SK-MEL-5 (cell line): ENCODE results near the gene POMC. TPM values are rescaled to one million over a fixed set of nuclear protein-coding genes. Genes with fewer than 3 reads are reported as not detected.
"Not testable (repeated sequence)": the region's sequence is repeated elsewhere in the genome, so short reads cannot be mapped to it uniquely, and the experiment has no call there.

ENCODE experiments used
- DNase-seq: peaks from one replicate; pipeline ENCODE4 v3.0.0-alpha.2; 2016; ENCODE audit warnings: low read depth, low spot score
- in situ Hi-C: cut with HindIII; loops from 2 replicates; pipeline ENCODE4 v1.10.0; 2016; ENCODE audit warnings: low sequenced_read_pairs, high pct_unique_total_duplicates, low pct_unique_long_range_greater_than_20kb
- polyA plus RNA-seq, 2 experiments: library from polyadenylated mRNA; depleted of rRNA; stranded (reverse); fragments of >200 nt; gene quantifications; 2 replicates each; pipeline ENCODE4 v1.2.3, GENCODE V29; 2015
- total RNA-seq: library from RNA; depleted of rRNA; stranded (reverse); fragments of >200 nt; shearing (Covaris generic); gene quantifications from 2 replicates; pipeline ENCODE4 v1.2.3, GENCODE V29; 2014; rRNA removed

POMC gene
- total RNA-seq, result not detected in 2 replicates
- not detected in 2 replicates for polyA plus RNA-seq (2015; cell fraction: cytosol; rRNA removed)
- not detected in 2 replicates for polyA plus RNA-seq (2015; cell fraction: nucleus; rRNA removed)

DNA sequence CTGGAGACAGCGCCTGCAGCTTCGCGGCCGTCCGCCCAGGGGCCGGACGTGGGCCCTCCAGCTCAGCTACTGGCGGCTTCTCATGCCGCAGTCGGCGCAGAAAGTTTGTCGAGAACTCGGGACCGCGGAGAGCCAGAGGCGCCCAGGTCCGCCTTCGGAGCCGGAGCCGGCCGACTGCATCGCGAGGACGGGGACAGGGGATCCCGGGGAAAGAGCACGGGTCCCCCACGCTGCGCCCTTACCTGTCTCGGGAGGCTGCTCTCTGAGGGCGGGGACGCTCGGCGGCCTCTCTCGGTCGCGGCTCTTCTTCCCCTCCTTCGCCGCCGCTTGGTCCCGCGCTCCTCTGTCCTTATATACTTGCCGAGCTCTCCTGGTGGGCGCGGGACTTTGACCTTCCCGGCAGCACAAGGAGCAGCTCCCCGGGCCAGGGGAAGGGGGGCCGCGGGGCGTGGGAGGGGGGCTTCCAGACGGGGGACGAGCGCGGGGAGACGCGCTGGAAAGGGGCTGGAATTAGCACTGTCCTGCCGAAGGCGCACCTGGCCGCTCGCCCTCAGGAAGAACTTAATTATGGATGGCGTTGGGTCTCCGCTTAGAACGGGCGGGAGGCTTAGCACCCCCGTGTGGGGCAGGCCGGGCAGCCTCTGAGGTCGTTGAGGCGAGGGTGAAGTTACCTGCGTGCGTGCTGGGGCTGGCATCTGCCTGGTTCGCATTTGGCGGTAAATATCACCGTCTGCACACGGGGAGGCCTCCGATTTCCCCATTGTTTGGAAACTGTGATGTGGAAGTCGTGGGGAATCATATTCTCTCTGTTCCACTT is at the start of gene POMC:
TSS of gene POMC (minus strand) at position 325 of the 817 bp plus-strand sequence. CDS start 3,808 bp downstream, outside the sequence.
- in situ Hi-C loops, result no loop called here
- no peak for DNase-seq

DNA sequence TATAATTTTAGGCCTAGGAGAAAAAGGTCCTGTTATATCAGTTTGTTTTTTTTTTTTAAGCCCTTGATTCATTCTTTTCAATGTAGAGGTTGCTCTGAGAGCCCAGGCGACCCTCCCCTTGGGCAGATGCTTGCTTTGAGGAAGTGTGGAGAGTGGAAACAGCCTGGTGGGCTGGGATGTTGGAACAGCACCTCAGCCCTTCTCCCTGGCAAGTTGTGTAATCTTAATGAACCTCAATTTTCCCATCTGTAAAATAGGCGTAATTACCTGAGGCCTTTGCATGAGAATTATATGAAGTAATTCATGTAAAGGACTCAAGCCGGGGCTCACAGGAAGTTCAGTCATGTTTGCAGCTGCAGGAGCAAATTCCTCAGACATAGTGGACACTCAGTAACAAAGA is 49.7 kb upstream of the POMC start:
- in situ Hi-C loops, result no loop called here
- DNase-seq, result no peak

DNA sequence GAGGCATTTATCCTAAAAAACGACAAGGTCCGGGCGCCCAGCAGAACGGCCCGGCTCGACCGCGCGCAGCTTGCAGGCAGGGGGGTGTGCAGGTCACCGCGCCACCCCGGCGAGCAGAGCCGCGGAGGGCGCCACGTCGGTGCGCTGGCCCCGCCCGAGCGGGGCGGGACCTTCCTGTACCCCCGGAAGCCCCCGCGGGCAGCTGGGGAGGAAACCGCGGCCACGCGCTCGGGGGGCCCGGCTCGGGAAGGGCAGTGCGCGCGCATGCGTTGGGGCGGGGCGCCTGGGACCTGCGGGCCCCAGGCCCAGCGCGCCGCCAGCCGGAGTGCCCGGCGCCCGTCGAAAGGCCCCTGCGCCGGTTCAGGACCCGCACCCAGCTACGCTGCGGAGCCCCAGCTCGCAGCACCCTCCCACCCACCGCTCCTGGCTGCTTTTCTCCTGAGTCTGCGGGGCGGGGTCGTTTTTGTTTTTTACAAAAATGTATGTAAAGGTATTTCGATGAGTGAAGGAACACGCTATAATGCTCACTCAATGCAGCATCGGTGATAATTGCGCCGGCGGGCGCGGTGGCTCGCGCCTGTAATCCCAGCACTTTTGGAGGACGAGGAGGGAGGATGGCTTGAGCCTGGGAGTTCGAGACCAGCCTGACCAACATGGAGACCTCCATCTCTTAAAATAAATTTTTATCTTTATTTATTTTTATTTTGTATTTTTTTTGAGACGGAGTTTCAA is 47.7 kb upstream of the POMC start:
- DNase-seq, result no peak
- in situ Hi-C loops, result no loop called here

DNA sequence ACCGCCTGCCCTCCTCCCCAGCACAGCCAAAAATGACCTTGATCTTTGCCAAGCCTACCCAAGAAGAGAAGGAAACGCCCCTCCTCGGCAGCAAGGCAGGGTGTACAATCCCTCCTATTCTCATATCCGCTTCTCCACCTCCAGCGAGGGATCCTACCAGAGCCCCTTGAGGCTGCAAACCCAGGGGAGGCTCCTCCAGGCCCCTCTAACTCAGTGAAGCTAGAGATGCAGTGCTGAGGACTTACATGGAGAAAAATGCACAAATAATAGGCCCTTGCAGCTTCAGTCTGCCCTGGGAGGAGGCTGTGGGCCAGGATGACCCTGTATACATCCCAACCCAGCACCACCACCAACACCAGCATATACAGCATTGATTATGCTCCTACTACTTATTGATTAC is 46.9 kb upstream of the POMC start:
- in situ Hi-C loops, result no loop called here

DNA sequence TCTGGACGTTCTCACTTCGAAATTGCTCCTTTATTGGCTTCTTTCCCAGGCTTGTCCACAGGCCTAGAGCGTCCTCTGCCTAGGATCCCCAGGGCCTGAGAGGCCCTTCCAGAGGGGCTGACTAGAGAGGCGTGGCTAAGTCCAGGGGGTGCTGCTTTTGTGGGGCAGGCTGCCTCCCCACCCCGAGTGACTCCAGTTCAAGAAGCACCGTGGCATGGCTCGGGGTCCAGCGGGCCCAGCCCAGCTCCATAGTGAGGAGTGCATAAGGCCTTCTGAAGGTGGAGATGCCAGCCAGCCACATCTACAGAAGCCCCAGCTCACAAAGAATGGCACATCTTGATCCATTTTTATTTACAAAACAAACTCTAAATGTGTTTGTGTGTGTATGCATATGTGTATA is 44.8 kb upstream of the POMC start:
- in situ Hi-C loops, result no loop called here
- DNase-seq, result no peak

More for the DNA sequence above, 46.9 kb upstream of the POMC start:
- no peak for DNase-seq

DNA sequence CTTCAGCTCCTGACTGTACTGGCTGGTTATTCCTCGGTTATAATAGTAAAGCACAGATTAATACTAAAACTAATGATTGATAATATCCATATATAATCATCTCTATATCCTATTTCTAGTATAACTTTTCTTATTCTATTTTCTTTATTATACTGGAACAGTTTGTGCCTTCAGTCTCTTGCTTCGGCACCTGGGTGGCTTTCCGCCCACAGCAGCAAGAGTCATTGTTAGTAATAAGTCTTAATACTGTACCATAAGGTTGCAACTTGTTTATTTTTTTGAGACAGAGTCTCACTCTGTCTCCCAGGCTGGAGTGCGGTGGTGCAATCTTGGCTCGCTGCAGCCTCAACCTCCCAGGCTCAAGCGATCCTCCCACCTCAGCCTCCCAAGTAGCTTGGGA is 42.5 kb upstream of the POMC start:
- DNase-seq, in situ Hi-C loops: not testable (repeated sequence)

DNA sequence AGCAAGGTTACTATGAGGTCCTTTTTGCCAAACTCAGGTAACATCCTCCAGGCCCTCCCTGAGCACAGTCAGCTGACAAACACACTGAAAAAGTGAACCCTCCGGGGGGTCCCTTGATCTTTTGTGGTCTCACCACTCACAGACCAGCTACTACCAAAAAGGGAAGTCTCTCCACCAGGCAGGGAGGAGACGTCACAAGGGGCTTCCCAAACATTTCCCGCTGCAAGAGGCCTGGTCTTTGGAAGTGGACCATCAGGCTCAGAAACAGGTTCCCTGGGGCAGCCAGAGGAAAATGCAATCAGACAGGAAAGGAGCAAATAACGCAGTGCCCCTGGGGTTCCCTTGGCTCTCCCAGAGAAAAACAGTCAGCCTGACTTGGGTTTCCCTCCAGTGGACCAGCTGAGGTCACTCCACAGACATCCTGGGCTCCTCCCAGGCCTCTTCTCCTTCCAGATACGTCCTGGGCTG is 38.7 kb upstream of the POMC start:
- no peak for DNase-seq

DNA sequence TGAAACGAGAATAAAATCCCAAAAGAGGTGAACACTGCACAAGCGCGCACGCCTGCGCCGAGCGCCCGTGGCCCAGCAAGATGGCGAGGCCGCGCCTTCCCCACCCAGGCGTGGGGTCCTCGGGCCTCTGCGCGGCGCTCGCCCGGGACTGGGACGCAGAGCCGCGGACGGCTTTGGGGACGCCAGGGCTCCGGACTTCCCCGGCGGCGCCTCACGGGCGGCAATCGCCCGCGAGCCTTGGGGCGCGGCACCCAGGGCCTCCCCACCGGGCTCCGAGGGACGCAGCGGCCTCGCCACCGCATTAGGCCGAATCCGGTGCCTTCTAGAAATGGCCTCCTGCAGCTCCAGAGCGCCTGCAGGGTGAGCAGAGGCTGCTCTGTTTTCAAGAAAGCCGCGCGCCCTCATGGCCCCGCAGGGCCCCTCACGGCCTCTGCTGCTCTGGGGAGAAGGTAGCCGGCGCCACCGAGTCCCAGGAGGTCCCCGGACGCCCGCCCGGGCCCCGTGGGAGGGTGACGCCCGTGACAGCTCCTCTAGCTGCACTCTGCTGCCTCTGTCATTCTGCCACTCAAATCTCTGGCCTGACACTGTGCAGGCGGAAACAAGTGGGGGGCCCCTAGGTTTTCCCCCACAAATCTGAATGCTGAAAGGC is 35.9 kb upstream of the POMC start:
- in situ Hi-C loops, result no loop called here
- no peak for DNase-seq

More for the DNA sequence above, 38.7 kb upstream of the POMC start:
- in situ Hi-C loops, result no loop called here

DNA sequence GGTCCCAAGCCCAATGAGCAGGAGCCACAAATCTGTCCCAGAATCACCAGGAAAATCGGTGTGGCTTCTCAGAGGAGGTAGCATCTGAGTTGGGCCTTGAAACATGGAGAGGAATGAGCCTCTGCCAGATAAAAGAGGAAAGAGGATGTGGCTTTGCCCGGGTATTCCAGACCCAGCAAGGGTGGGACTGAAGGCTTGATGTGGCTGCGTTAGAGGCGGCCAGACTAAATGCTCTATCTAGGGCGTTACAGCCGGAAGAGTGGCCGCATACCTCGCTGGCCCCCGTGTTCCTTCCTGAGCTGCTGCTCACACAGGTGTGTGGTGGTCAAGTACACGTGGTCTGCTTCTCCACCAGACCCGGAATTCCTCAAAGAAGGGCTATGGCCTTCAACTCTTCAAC is 33.9 kb upstream of the POMC start:
- no peak for DNase-seq
- in situ Hi-C loops, result no loop called here

DNA sequence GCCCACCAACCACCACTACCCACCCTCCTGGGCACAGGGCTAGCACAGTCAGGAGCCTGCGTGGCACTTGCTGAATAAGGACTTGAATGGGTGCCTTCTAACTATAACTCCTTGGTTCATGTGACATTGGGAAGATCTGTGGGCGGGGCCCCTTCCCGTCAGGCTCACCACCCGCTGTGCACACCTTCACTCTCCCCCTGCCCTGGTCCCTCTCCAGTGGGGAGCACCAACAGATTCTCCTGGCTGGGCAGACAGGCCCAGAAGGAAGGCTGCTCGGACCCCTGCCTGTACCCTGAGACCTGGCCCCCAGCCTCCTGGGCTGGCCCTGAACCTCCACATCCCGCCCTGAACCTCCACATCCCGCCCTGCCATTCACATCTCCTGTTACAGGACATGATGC is 33.4 kb upstream of the POMC start:
- in situ Hi-C loops, result no loop called here
- no peak for DNase-seq

DNA sequence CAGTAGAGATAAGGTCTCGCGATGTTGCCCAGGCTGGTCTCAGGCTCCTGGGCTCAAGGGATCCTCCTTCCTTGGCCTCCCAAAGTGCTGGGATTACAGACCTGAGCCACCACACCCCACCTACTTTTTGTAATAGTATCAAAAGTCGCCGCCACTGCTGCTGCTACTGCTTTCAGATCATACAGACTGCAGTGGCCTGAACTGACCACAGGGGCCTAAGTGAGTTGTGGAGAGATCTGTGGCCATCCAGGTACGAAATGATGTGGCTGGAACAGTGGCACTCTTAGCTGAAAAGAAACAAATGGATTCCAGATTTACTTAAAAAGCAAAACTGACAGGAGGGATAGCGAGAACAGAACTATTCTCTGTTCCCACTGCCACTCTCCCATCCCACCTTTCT is 32.9 kb upstream of the POMC start:
- in situ Hi-C loops, result no loop called here
- peak; percentile 51 for DNase-seq

DNA sequence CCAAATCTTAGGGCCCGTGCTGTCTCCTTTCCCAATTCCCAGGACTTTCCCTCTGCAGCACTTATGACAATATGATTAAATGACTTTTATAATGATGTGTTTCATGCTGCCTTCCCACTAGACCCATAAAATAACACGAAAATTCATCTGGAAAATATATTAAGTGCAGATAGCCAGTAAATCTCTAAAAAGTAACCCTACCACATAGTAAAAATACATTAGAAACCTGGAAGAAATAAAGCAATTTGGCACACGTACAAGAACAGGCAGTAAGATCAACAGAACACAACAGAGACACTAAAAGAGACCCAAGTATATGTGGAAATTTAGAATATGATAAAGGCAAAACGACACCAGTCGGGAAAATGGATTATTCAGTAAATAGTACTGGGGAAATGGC is 30.2 kb upstream of the POMC start:
- in situ Hi-C loops, result no loop called here
- DNase-seq, result no peak

DNA sequence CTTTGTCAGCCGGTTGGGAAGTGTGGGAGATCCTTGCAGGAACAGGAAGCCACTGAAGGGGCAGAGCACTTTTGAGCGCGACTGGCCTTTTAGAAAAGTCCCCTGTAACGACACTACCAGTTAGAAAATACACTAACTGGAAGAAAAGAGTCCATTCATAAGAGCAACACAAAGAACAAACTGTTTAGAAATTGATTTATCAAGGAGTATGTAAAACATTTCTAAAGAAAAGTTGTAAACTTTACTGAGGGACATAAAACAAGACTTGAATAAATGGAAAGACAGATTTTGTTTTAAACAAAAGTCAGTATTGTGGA is 29.8 kb upstream of the POMC start:
- in situ Hi-C loops, result no loop called here

DNA sequence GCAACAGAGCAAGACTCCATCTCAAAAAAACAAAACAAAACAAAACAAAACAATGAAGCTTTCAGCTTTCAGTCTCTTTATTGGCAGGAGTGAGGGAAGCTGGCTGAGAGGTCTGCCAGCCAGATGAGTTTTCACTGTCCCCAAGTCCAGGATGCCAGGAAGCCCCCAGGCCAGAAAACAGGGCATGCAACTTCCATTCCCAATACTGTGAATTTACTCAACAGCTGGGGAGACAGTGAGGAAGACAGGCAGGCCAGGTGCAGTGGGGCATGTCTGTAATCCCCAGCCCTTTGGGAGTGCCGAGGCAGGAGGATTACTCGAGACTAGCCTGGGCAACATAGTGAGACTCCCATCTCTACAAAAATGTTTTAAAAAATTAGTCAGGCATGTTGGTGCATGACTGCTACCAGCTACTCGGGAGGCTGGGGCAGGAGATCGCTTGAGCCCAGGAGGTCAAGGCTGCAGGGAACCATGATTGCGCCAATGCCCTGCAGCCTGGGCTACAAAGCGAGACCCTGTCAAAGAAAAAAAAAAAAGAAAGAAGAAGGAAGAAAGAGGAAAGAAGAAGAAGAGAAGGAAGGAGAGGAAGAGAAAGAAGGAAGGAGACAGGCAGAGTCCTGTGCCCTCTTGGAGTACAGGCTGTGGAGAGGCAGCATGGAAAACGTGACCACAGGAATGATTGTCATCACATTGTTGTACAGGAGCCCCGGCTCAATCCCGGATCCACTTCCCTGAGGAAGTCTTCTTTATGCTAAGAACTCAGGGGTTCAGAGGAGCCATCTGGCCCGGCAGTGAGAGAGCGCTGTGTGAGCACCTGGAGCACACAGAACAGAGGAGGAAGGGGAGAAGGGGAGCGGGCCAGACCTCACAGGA is 29.2 kb upstream of the POMC start:
- in situ Hi-C loops, result no loop called here
- DNase-seq, result peak; percentile 19

More for the DNA sequence above, 29.8 kb upstream of the POMC start:
- peak; percentile 85 for DNase-seq

DNA sequence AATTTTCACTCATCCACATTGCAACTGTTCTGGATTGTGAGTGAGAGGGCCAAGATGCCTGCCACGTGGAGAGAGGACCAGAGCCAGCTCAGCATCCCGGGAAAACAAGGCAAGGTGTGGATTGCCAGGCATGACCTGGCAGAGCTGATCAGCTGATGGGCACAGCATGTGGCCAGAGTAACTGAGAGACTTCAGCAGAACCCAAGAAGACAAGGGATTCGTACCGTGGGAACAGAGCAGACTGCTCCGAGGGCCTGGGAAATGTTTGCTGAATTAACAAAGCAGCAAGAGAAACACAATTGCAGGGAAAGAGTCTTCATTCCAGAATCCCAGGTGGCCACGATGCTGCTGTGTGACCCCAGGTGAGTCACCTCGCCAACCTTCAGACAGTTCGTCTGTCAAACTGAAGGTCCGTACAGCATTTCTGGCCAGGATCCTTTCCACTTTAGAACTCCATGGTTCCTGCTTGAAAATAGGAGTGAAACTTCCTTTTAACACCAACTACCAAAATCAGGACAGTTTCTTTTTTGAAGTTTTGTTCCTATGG is 26.3 kb upstream of the POMC start:
- DNase-seq, result no peak
- in situ Hi-C loops, result no loop called here

DNA sequence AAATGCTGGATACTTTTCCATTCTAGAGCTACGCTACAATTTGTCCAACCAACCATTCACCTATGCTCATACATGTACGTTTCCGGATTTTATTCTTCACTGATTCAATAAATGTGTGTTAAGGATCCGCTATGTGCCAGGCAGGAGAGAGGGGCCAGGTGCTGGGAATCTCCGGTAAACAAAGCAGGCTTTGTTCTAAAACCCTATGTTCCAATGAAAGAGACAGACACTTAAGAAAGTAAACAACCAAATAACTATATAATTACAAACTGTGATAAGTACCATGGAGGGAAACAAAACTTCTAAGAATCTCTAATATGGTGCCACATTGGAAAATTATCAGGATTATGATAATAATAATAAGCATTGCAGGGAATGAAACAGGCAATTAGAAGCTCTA is 22.2 kb upstream of the POMC start:
- no peak for DNase-seq
- in situ Hi-C loops, result no loop called here

DNA sequence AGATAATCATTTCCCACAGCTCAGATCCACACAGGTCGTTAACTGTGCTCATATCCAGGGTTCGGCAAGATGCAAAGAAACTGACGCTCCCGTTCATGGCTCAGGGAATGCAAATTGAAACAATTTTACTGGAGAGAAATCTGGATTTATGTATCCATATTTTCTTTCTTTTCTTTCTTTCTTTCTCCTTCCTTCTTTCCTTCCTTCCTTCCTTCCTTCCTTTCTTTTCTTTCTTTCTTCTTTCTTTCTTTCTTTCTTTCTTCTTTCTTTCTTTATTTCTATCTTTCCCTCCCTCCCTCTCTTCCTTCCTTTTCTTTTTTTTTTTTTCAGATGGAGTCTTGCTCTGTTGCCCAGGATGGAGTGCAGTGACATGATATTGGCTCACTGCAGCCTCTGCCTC is 20.0 kb upstream of the POMC start:
- DNase-seq, result no peak
- in situ Hi-C loops, result no loop called here
